GM19193 (cell line): Measurements from ENCODE around the gene KCNQ1.

ENCODE experiments used
- POLR2A ChIP-seq: IDR thresholded peaks from 4 replicates; pipeline ENCODE4 v1.6.1; 2011; ENCODE audit not compliant: insufficient read depth, insufficient read length; ENCODE audit errors: extremely low read depth

Gene KCNQ1

DNA sequence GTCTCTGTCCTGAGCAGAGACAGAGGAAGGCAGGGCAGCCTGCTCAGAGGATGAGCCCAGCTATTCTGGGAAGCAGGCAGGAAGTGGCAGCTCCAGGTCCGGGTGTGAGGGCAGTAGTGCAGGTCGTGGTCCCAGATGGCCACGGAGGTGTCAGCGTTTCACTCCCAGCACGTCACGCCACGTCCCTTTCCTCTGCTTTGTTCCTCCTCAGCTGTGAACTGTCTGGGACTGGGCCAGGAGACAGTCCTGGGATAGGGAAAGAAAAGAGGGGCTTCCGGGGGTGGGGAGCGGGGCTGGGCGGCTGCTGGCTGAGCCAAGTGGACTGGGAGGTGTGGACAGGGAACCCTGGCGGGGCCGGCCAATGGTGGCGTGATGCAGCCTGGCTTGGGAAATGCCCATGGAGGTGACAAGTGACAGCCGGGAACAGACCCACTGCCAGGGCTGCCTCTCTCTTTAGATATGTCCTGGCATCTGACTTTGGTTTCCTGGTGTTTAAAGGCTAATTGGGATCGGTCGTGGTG lies 64.7 kb downstream of the KCNQ1 start:
- TF ChIP-seq POLR2A: no peak

GRCh38 chr11:2510626-2511402 lies 66.0 kb downstream of the KCNQ1 start:
- TF ChIP-seq POLR2A: no peak

DNA sequence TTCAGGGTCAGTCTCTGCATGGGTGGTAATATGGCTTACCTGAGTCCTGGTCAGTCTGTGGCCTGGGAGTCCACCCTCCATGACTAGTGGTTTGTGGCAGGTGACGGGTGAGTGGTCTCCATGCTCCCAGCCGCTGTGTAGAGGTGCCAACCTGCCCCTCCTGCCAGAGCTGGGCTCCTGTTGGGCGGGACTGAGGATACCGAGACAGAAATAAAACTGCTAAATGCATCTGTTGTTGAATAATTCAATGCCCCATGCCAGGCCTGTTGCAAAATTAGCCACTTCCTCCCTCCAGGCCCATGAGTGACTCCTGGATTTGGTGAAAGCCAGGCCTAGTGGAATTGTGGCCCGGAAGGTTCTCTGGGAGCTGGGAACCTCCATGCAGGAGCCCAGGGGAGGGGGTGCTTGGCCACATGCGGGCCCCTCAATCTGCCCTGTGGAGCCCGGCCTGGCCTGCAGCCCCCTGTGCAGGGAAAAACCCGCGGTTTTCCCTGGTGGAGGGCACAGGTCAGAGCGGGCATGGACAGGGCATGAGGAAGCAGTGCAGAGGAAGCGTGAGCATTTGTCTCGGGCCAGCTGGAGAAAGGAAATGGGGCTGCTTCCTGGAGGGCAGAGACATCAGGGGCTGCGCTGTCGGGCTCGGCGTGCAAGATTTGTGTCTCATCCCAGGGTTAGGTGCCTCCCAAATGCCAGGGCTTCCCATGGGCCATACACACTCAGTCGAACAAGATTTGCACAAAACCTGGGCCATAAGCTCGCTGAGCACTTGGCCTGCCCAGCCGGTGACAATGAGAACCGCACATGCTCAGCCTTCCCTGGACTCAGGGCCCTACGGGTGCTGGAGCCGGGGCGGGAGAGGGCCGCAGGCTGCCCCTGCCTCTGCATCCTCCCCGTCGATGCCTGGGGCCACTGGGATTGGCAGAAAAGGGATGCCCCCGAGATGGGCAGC lies 66.9 kb downstream of the KCNQ1 start:
- TF ChIP-seq POLR2A: no peak

DNA sequence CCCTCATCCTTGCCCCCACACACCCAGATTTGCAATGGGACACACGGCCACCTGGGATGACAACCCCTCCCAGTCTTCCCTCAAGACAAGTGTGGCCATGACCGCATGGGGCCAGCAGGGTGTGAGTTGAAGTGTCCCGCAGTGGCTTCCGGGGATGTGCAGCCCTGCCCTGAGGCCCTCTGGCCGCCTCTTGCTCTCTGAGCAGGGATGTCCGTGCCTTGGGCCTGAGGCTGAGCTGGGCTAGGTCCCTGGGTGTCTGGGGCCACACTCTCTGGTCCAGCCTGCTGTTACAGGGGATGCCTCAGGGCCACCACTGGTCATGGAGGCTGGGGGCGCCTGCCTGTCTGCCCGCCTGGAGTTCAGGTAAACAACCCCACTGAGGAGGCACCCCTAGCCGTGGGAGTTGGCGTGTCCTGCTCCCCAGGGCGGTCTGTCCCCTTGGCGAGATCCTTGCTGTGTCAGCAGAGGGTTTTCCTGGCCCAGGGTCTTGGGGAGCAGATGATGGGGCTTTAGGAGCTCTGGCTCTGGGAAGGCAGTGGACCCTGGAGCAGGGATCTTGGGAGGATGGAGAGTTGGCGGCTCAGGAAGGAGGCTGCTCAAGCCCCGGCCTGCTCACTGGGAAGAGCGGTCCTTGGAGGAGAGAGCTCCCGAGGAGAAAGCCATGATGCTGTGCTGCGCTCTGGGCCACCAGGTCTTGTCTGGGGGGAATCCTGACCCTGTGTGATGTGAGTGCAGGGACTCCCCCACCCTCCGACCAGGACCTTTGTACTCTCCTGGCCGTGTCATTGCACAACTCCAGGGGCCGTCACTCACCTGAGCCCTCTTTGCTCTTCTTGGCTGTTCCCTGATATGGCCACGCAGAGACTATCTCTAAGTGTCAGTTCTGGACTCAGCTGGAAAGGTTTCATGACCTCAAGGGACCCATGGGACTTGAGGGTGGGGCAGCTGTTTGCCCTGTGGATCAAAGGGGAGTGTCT lies 67.9 kb downstream of the KCNQ1 start:
- no peak for TF ChIP-seq POLR2A

- TF ChIP-seq POLR2A: no peak
These were observed 68.6 kb downstream of the KCNQ1 start for GRCh38 chr11:2513441-2513840.

- no peak for TF ChIP-seq POLR2A
These were observed 70.8 kb downstream of the KCNQ1 start for GRCh38 chr11:2515401-2516275.

DNA sequence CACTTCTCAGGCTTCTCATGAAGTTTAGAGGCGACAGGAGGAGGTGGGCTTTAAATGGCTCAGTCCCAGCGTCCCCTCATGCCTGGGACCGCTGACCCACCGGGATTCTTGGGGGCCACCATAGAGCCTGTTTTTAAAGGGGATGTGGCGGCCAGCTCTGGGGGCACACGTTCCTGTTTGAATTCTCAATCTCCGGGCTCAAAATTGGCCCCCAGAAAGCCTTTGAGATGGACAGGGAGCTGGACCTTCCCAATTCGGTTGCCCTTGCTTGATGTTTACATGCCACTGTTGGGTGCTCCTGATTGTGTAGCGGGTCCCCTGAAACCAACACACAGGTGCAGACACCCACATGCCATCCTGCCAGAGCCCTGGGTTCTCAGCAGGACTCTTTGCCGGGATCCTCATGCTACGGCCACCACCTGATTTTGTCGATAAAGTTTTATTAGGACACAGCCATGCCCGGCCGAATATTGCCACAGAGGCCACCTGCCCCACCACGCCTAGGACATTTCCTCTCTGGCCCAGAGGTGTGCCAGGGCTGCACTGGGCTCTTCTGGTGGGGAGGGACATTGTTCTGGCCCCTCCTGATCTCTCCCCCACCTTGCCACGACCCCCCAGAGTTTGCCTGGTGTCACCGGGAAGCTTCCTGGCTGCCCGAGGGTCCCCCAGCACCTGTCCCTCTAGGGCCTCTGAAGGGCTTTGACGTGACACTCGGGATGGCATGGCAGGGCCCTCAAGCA lies 71.6 kb downstream of the KCNQ1 start:
- TF ChIP-seq POLR2A: no peak

- no peak for TF ChIP-seq POLR2A
These were observed 72.2 kb downstream of the KCNQ1 start for GRCh38 chr11:2517016-2517385.

GRCh38 chr11:2517386-2518064 lies 72.7 kb downstream of the KCNQ1 start:
- TF ChIP-seq POLR2A: no peak

DNA sequence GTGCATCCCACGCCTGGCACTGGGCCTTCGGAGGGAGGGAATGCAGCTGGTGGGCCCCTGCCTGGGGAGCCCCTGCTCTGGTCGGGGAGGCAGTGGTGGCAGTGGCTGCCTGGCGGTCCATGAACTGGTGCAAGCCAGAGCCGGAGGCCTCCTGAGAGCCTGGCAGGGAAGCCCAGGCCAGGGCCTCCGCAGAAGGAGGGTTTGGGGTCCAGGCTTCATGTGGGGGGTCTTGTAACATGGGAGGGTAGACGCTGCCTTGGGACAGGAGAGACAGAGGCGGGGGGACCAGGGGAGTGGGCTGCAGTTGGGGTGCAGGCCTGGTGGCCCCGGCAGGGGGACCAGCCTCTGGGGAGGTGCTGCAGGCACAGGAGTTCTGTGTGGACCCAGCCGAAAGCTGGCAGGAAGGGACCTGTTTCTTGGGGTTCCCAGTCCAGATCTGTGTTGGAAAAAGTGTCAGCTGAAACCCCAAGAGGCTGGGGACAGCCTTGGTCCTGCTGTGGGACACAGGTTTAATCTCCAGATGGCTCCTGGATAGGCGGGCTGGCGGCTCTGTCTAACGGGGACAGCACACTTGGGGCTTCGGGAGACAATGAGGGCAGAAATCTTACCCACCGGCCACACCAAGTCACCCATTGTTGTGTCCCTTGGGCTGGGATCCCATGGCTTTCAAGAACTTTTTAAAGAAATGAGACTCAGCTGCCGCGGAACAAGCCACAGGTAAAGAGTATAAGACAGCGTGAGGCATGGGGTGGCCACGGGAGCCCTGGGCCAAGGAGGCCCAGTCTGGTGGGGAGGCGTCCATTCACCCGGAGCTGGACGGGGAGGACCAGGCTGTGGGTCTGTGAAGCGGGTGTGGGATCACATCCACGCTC lies 73.5 kb downstream of the KCNQ1 start:
- TF ChIP-seq POLR2A: no peak

- TF ChIP-seq POLR2A: no peak
These were observed 74.2 kb downstream of the KCNQ1 start for GRCh38 chr11:2518983-2519340.

GRCh38 chr11:2519517-2519861 lies 74.7 kb downstream of the KCNQ1 start:
- TF ChIP-seq POLR2A: no peak
